Astrocyte of the spinal cord (primary cell): ENCODE measurements around the gene HSPH1.

Experiments
- DNase-seq: peaks from one replicate; pipeline ENCODE4 v3.0.0; 2011; ENCODE audit warnings: low read depth, low spot score
- H3K4me3 ChIP-seq: 2 replicates; pipeline ENCODE4 v1.5.1; 2011; ENCODE audit warnings: low read depth, mild to moderate bottlenecking, low read length, moderate library complexity
- CTCF ChIP-seq: IDR thresholded peaks from 2 replicates; pipeline ENCODE4 v1.5.1; 2012; ENCODE audit warnings: low read depth, mild to moderate bottlenecking, low read length, inconsistent platforms
- in situ Hi-C: cut with HindIII; loops from 2 replicates; pipeline ENCODE4 v1.10.0; 2017; ENCODE audit warnings: low sequenced_read_pairs

Gene HSPH1

GRCh38 chr13:31124204-31124603 lies 37.5 kb downstream of the HSPH1 start:
- no peak for TF ChIP-seq CTCF
- in situ Hi-C loops: no loop called here
- DNase-seq: no peak
- H3K4me3 ChIP-seq: no peak overlapping the region

DNA sequence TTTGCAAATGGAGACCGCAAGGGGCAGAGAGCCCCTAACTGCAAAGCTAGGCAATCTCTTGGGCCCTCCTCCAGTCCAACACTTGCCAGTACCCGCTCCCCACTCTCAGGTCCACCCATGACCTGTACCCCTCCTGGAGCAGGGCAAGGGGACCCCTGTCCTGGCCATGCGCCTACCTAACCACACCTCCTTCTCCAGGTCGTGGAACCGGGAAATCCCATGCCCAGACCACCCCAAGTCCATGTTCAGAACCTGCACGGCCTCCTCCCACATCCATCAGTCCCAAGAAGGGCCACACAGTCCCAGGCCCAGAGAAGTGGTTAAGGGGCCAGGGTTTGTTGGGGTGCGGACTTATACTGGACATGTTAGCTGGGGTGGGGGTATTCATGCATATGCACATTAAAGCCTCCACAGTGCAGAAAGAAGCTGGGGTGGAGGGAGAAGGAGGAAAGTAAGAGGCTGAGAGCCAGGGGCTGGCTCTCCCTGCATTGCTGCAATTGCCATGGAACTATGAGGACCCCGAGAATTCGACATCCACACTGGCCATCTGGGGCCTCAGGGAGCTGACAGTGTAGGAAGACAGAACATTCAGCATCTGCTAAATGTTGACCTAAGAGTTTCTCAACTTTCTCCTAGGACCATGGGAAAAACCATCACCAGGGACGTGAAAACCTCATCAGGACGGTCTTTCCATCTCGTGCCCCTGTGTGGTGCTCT lies 39.0 kb downstream of the HSPH1 start:
- TF ChIP-seq CTCF: no peak
- in situ Hi-C loops: no loop called here
- no peak overlapping the region for H3K4me3 ChIP-seq
- DNase-seq: no peak

GRCh38 chr13:31122143-31122542 lies 39.6 kb downstream of the HSPH1 start:
- no peak overlapping the region for H3K4me3 ChIP-seq
- in situ Hi-C loops: no loop called here
- no peak for TF ChIP-seq CTCF
- DNase-seq: no peak

DNA sequence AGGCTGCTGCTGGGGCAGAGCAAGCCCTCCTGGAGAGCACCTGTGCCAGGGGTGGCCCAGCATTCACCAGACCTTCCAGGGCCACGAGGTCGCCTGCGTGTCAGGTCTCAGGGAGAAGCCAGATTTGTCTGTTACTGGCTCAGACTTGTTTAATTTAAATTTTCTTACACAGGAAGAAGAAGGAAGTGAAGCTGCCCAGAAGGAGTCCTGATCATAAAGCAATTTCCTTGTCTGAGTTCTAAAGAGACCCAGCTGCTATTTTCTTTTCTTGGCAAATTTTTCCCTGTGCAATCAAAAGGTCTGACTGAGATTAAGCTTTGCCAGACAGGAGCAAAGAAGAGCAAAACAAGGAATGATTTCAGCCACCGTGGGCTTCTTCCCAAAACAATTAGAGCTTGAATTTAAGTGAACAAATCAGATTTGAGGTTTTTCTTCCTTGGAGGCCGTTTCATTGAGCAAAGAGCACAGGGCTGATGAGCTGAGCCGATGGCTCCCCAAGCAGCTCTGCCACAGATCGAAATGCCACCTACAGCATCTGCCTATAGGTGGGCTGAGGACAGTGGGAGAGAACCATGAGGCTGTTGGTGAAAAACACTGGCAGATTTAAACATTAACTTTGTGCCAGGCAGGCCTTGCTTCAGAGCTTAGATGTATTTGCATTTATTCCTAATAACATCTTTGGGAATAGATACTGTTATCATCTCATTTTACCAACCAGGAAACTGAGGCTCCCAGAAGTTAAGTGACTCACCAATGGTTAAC lies 40.1 kb downstream of the HSPH1 start:
- in situ Hi-C loops: no loop called here
- H3K4me3 ChIP-seq: no peak overlapping the region
- DNase-seq: no peak
- TF ChIP-seq CTCF: no peak

- in situ Hi-C loops: no loop called here
- no peak for DNase-seq
- no peak for TF ChIP-seq CTCF
- H3K4me3 ChIP-seq: no peak overlapping the region
These were observed 41.6 kb downstream of the HSPH1 start for GRCh38 chr13:31119966-31120700.

DNA sequence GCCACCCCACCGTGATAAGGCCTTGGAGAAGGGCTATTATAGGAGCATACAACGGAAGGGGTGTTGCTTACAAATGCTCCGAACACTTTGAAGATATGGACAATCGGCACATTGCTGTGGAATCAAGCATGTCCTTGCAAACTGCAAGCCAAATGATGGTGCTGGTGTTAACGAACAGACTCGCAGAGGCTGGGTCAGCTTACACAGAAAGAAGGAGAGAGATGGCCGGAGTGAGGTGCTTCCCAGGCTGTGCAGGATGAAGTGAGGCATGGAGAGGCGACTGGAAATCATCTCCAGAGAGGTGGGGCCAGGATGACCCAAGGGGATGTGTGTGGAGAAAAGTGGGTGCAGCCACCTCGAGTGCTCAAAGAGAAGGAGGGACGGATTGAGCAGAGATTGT lies 42.2 kb downstream of the HSPH1 start:
- DNase-seq: no peak
- no peak for TF ChIP-seq CTCF
- no peak overlapping the region for H3K4me3 ChIP-seq
- in situ Hi-C loops: no loop called here
